ENCODE data around the gene UQCC3. TPM values are rescaled to one million over a fixed set of nuclear protein-coding genes. Genes with fewer than 3 reads are reported as not detected.

Gene UQCC3
- total RNA-seq, 1 experiment from 2014 or later = 10.2 TPM

DNA sequence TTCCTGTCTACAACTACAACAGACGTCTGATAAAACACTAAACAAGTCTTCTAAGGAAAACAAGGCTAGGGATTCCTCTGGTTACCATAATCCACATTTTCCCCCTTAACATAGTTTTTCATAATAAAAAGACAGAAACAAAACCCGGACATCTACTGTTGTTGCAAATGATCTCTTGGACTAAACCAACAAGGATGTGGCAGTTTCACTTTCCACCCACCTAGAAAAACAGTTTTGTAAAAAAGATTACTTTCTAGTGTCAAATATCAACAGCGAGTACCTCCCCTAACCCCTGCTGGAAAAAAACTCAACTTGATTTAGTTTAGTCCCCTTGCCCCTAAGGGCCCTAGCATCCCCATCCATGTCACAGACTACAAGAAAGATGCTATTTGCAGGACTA, 41.4 kb downstream of the UQCC3 start:
- in situ Hi-C loops (cut with HindIII; ENCODE audit: low pct_unique_long_range_greater_than_20kb, low sequenced_read_pairs) = no loop called here
- no peak for DNase-seq (ENCODE audit: low read depth, low spot score)

DNA sequence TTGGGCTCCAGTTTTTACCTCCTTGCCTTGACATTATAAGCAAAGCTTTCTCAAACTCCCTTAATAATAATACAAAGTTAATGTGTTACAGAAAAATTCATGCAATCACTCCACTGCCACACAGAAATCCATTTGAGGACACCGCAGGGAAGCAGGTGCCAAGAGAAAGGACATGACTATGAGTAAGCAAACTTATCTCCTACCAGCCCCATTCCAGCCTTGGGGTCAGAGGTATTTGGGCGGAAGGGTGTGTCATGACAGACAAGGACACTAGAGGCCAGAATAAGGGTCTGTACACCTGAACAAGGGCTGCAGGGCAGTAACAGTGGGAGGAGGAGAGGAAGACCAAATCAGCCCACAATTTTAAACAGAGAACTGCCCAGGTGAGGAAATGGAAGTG, 41.9 kb downstream of the UQCC3 start:
- in situ Hi-C loops (cut with HindIII; ENCODE audit: low pct_unique_long_range_greater_than_20kb, low sequenced_read_pairs) = no loop called here
- DNase-seq (ENCODE audit: low read depth, low spot score) = no peak

DNA sequence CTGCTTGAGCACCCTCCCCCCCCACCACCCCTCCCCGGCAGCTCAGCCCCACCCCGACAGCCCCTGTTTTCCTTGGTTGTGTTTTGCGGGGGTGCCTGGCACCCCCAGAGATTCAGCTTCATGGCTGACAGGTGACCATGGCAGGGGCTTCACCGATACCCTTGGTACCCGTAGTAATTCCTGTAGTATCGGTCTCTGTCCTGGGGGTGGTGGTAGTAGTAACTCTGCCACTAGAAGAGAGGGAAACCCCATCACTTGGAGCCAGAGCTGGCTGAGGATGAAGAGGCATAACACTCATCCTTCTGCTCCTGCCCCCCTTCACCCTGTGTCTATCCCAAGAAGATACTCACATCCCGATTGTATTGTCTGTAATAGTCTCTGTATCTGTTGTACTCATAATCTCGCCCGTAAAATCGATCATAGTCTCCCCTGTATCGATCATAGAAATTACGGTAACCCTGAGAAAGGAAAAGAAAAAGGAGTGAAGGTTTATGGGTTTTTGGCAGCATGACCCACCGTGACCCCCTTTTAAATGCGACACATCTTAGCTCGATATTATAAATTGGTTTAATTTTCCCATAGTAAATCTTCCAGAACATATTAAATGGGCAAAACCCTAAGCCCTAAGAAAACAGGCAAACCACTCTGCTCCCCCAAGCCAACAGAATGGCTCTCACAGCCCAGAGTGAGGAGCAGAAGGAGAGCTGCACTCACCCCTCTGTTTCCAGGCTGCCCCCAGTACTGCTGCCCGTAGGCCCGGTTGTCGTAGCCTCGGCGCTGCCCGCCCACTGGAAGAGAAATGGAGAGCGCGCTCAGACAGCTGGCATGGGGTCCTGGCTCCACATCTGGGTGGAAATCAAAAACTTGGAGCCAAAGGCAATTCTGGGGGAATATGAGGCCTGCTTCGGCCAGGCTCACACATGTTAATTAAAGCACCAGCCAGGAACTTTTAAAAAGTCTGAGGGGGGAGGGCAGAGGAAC, 44.0 kb downstream of the UQCC3 start:
- in situ Hi-C loops (cut with HindIII; ENCODE audit: low pct_unique_long_range_greater_than_20kb, low sequenced_read_pairs) = no loop called here
- no peak for DNase-seq (ENCODE audit: low read depth, low spot score)

DNA sequence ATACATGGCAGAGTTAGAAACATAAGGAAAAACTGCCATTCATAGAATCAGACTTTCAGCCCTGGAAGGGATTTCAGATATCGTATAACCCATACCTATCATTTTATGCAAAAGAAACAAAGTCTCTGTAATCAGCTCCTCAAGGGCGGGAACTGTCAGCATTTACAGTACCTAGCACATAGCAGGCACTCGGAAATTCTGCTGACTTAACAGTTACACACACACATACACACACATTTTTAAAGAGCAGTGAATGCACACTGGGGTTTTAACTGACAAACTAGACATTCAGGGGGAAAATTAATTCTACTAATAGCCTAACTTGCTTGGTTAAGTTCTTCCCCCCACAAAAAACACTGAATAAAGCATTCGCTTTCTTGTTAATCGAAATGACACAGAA, 44.7 kb downstream of the UQCC3 start:
- no peak for DNase-seq (ENCODE audit: low read depth, low spot score)
- in situ Hi-C loops (cut with HindIII; ENCODE audit: low pct_unique_long_range_greater_than_20kb, low sequenced_read_pairs) = no loop called here

DNA sequence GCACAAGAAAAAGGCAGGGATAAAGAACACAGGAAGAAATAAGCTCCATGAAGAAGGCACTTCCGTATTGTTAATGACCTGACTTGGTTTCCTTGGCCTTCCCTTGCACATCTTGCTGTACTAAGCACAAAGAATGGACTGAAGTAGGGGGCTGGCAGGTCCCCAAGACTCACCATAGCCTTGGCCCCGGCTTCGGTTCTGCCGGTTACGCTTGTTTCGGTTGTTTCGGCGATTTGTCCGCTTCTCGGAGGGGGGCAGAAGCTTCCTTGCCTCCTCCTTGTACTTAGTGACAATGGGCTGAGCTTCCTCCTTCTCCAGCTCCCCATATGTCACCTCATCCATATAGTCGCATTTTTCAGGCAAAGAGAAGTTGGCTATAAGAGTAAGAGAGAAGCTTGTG, 45.3 kb downstream of the UQCC3 start:
- no peak for DNase-seq (ENCODE audit: low read depth, low spot score)
- in situ Hi-C loops (cut with HindIII; ENCODE audit: low pct_unique_long_range_greater_than_20kb, low sequenced_read_pairs) = no loop called here

DNA sequence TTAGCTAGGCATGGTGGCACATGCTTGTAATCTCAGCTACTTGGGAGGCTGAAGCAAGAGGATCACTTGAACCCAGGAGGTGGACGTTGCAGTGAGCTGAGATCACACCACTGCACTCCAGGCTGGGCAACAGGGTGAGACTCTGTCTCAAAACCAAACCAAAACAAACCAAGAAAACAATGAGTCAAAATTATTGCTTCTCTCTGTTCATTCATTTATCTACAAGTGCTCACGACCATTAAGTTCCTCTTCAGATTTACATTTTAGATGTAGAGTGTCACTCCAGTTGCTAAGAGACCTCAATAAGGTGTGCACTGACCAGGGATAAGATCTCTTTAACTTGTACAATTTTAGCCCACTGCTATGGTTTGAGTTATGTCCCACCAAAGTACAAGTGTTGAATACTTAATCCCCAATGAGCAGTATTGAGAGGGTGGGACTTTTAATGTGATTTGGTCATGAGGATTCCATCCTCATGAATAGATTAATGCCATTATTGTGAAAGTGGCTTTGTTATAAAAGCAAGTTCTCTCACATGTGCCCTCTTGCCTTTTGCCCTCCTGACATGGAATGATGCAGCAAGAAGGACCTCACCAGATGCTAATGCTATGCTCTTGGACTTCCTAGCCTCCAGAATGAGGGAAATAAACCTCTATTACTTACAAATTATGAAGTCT, 48.0 kb downstream of the UQCC3 start:
- in situ Hi-C loops (cut with HindIII; ENCODE audit: low pct_unique_long_range_greater_than_20kb, low sequenced_read_pairs) = no loop called here
- no peak for DNase-seq (ENCODE audit: low read depth, low spot score)

DNA sequence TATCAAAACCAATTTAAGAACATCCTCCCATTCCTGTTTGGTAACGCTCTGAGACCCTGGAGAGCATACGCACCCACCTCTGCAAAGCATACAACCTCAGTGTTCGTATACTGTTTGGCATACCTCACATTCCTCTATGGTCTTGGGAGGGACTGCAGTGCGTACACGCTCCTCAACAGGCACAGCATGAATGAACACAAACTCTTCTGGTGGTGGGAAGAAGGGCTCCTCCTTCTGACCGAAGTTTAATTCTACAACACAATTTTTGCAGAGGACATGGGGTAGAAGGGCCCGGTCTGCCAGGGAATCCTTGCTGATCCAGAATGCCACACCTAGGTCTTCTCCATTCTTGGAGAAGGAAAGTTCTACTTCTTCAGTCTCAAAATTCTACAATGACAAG, 50.5 kb downstream of the UQCC3 start:
- in situ Hi-C loops (cut with HindIII; ENCODE audit: low pct_unique_long_range_greater_than_20kb, low sequenced_read_pairs) = no loop called here
- peak; percentile 79 for DNase-seq (ENCODE audit: low read depth, low spot score)

Small RNA genes within 50 kb of the gene (small RNA-seq; reads per million reads assigned to genes)
- gene SNORA57 = 0 reads per million in 2 experiments

Other genes with a start within 250 kb of the UQCC3 start
- 11.3 and 14.3 TPM in 2 replicates for gene AHNAK, start 124.9 kb upstream of the UQCC3 start, total RNA-seq (2014; rRNA removed; shearing (Covaris generic))
- gene EEF1G, start 97.8 kb upstream of the UQCC3 start, total RNA-seq (2014; rRNA removed; shearing (Covaris generic)) = 1,631 and 1,643 TPM in 2 replicates
- 6.0 and 7.3 TPM in 2 replicates for gene TUT1, start 80.2 kb upstream of the UQCC3 start, total RNA-seq (2014; rRNA removed; shearing (Covaris generic))
- gene MTA2, start 69.8 kb upstream of the UQCC3 start, total RNA-seq (2014; rRNA removed; shearing (Covaris generic)) = 55.4 and 56.3 TPM in 2 replicates
- gene EML3, start 58.9 kb upstream of the UQCC3 start, total RNA-seq (2014; rRNA removed; shearing (Covaris generic)) = 9.1 and 9.7 TPM in 2 replicates
- gene ROM1, start 58.4 kb upstream of the UQCC3 start, total RNA-seq (2014; rRNA removed; shearing (Covaris generic)) = 0.79 and 1.2 TPM in 2 replicates
- 66.7 and 70.2 TPM in 2 replicates for gene B3GAT3, start 49.7 kb upstream of the UQCC3 start, total RNA-seq (2014; rRNA removed; shearing (Covaris generic))
- 141 and 170 TPM in 2 replicates for gene GANAB, start 25.1 kb upstream of the UQCC3 start, total RNA-seq (2014; rRNA removed; shearing (Covaris generic))
- 11.8 and 14.1 TPM in 2 replicates for gene INTS5, start 18.4 kb upstream of the UQCC3 start, total RNA-seq (2014; rRNA removed; shearing (Covaris generic))
- 48.5 and 73.7 TPM in 2 replicates for gene C11orf98, start 6.5 kb upstream of the UQCC3 start, total RNA-seq (2014; rRNA removed; shearing (Covaris generic))
- gene CSKMT, start 6.4 kb upstream of the UQCC3 start, total RNA-seq (2014; rRNA removed; shearing (Covaris generic)) = 4.5 and 6.5 TPM in 2 replicates
- gene LBHD1, start 594 bp downstream of the UQCC3 start, total RNA-seq (2014; rRNA removed; shearing (Covaris generic)) = 3.6 and 3.9 TPM in 2 replicates
- gene UBXN1, start 7.4 kb downstream of the UQCC3 start, total RNA-seq (2014; rRNA removed; shearing (Covaris generic)) = 97.2 and 100 TPM in 2 replicates
- gene LRRN4CL, start 17.9 kb downstream of the UQCC3 start, total RNA-seq (2014; rRNA removed; shearing (Covaris generic)) = 1.1 and 1.3 TPM in 2 replicates
- 90.7 and 98.1 TPM in 2 replicates for gene BSCL2, start 35.8 kb downstream of the UQCC3 start, total RNA-seq (2014; rRNA removed; shearing (Covaris generic))
- not detected in 2 replicates for gene GNG3, start 36.0 kb downstream of the UQCC3 start, total RNA-seq (2014; rRNA removed; shearing (Covaris generic))
- 4.1 and 5.1 TPM in 2 replicates for gene HNRNPUL2, start 55.8 kb downstream of the UQCC3 start, total RNA-seq (2014; rRNA removed; shearing (Covaris generic))
- 25.0 and 25.4 TPM in 2 replicates for gene TTC9C, start 56.8 kb downstream of the UQCC3 start, total RNA-seq (2014; rRNA removed; shearing (Covaris generic))
- 5.0 and 5.2 TPM in 2 replicates for gene ZBTB3, start 82.5 kb downstream of the UQCC3 start, total RNA-seq (2014; rRNA removed; shearing (Covaris generic))
- 85.8 and 95.1 TPM in 2 replicates for gene POLR2G, start 89.9 kb downstream of the UQCC3 start, total RNA-seq (2014; rRNA removed; shearing (Covaris generic))
- 19.7 and 22.6 TPM in 2 replicates for gene TAF6L, start 99.7 kb downstream of the UQCC3 start, total RNA-seq (2014; rRNA removed; shearing (Covaris generic))
- 83.6 and 95.0 TPM in 2 replicates for gene TMEM179B, start 115.7 kb downstream of the UQCC3 start, total RNA-seq (2014; rRNA removed; shearing (Covaris generic))
- 23.6 and 23.9 TPM in 2 replicates for gene TMEM223, start 120.3 kb downstream of the UQCC3 start, total RNA-seq (2014; rRNA removed; shearing (Covaris generic))
- gene NXF1, start 133.8 kb downstream of the UQCC3 start, total RNA-seq (2014; rRNA removed; shearing (Covaris generic)) = 11.4 and 16.3 TPM in 2 replicates
- gene STX5, start 160.4 kb downstream of the UQCC3 start, total RNA-seq (2014; rRNA removed; shearing (Covaris generic)) = 16.1 and 18.1 TPM in 2 replicates
- gene TEX54, start 161.2 kb downstream of the UQCC3 start, total RNA-seq (2014; rRNA removed; shearing (Covaris generic)) = not detected in 2 replicates
- gene WDR74, start 167.9 kb downstream of the UQCC3 start, total RNA-seq (2014; rRNA removed; shearing (Covaris generic)) = 61.2 and 61.4 TPM in 2 replicates
- gene SLC3A2, start 209.2 kb downstream of the UQCC3 start, total RNA-seq (2014; rRNA removed; shearing (Covaris generic)) = 734 and 765 TPM in 2 replicates
- 0.16 and 0.18 TPM in 2 replicates for gene CHRM1, start 249.7 kb downstream of the UQCC3 start, total RNA-seq (2014; rRNA removed; shearing (Covaris generic))